GM23338 (cell line): ENCODE results near the gene KIF6. TPM values are rescaled to one million over a fixed set of nuclear protein-coding genes. Genes with fewer than 3 reads are reported as not detected.

Source experiments
- ATAC-seq: fragments of 200-7000 bp; cut with Tn5 transposase; 3 replicates; pipeline ENCODE4 v1.9.1; 2020
- DNase-seq: peaks from one replicate; pipeline ENCODE4 v3.0.0-alpha.2; 2015; ENCODE audit warnings: low spot score
- H2AFZ ChIP-seq: fragments of 200-600 bp; sonication (generic); 2 replicates; pipeline ENCODE4 v1.8.0; 2016; ENCODE audit warnings: antibody characterized with exemption, mild to moderate bottlenecking, moderate library complexity
- H3F3A ChIP-seq: fragments of 200-600 bp; sonication (generic); replicated peaks from 2 replicates; pipeline ENCODE4 v1.8.0; 2017; ENCODE audit warnings: antibody characterized with exemption, mixed run types, low read depth
- H3K27ac ChIP-seq: fragments of 200-600 bp; sonication (generic); 2 replicates; pipeline ENCODE4 v1.6.1; 2016; ENCODE audit warnings: low read depth
- H3K27me3 ChIP-seq: fragments of 200-600 bp; sonication (generic); 2 replicates; pipeline ENCODE4 v1.8.0; 2016; ENCODE audit warnings: mild to moderate bottlenecking, mixed run types, moderate library complexity; ENCODE audit not compliant: insufficient read depth
- H3K36me3 ChIP-seq: fragments of 200-600 bp; sonication (generic); 2 replicates; pipeline ENCODE4 v1.8.0; 2016; ENCODE audit warnings: mild to moderate bottlenecking; ENCODE audit not compliant: insufficient read depth
- H3K4me1 ChIP-seq: fragments of 200-600 bp; sonication (generic); 2 replicates; pipeline ENCODE4 v1.8.0; 2016; ENCODE audit warnings: mild to moderate bottlenecking, moderate library complexity; ENCODE audit not compliant: insufficient read depth
- H3K4me2 ChIP-seq: fragments of 200-600 bp; sonication (generic); 2 replicates; pipeline ENCODE4 v1.7.1; 2017; ENCODE audit warnings: mixed run types
- H3K4me3 ChIP-seq: fragments of 200-600 bp; sonication (generic); 2 replicates; pipeline ENCODE4 v1.6.1; 2016; ENCODE audit warnings: mixed run types
- H3K79me2 ChIP-seq: fragments of 200-600 bp; sonication (generic); replicated peaks from 2 replicates; pipeline ENCODE4 v1.8.0; 2017; ENCODE audit warnings: mild to moderate bottlenecking; ENCODE audit not compliant: insufficient read depth
- H3K9me2 ChIP-seq: fragments of 200-600 bp; sonication (generic); 2 replicates; pipeline ENCODE4 v1.8.0; 2017; ENCODE audit not compliant: insufficient read depth
- H4K20me1 ChIP-seq: fragments of 200-600 bp; sonication (generic); replicated peaks from 2 replicates; pipeline ENCODE4 v1.8.0; 2017; ENCODE audit warnings: mild to moderate bottlenecking; ENCODE audit not compliant: insufficient read depth
- H3K27ac Mint-ChIP-seq: 2 replicates; pipeline ENCODE4 v1.8.0; 2020; ENCODE audit warnings: inconsistent platforms, mild to moderate bottlenecking, moderate library complexity, mixed read lengths
- H3K27me3 Mint-ChIP-seq: 3 replicates; pipeline ENCODE4 v1.8.0; 2022; ENCODE audit warnings: low read depth, mild to moderate bottlenecking, moderate library complexity, mixed read lengths, inconsistent platforms; ENCODE audit not compliant: insufficient read depth, poor library complexity
- H3K36me3 Mint-ChIP-seq: 3 replicates; pipeline ENCODE4 v1.8.0; 2021; ENCODE audit warnings: low read depth, mild to moderate bottlenecking, inconsistent platforms, moderate library complexity, mixed read lengths
- H3K4me1 Mint-ChIP-seq: 3 replicates; pipeline ENCODE4 v1.8.0; 2020; ENCODE audit warnings: mild to moderate bottlenecking, inconsistent platforms, mixed read lengths
- H3K4me3 Mint-ChIP-seq: 3 replicates; pipeline ENCODE4 v1.8.0; 2021; ENCODE audit warnings: moderate library complexity, mild to moderate bottlenecking, inconsistent platforms, mixed read lengths
- H3K9me3 Mint-ChIP-seq: 3 replicates; pipeline ENCODE4 v1.8.0; 2020; ENCODE audit warnings: moderate library complexity, mild to moderate bottlenecking, inconsistent platforms, mixed read lengths
- CREB1 ChIP-seq: fragments of 250-450 bp; sonication (Bioruptor Pico); IDR thresholded peaks from 2 replicates; pipeline ENCODE4 v1.5.0; 2020; ENCODE audit warnings: low read depth, mild to moderate bottlenecking, moderate library complexity
- ETS1 ChIP-seq: IDR thresholded peaks from 2 replicates; pipeline ENCODE4 v1.6.1; 2016; ENCODE audit warnings: antibody characterized with exemption
- EZH2 ChIP-seq: fragments of 200-600 bp; sonication (generic); IDR thresholded peaks from one replicate; pipeline ENCODE4 v1.8.0; 2017; ENCODE audit warnings: antibody characterized with exemption, mild to moderate bottlenecking, low read depth; ENCODE audit not compliant: unreplicated experiment
- EZH2phosphoT487 ChIP-seq: fragments of 200-600 bp; sonication (generic); IDR thresholded peaks from one replicate; pipeline ENCODE4 v1.8.1; 2018; ENCODE audit warnings: antibody characterized with exemption; ENCODE audit not compliant: unreplicated experiment
- JUNB ChIP-seq: IDR thresholded peaks from one replicate; pipeline ENCODE4 v1.6.1; 2016; ENCODE audit warnings: antibody characterized with exemption; ENCODE audit not compliant: unreplicated experiment
- NANOG ChIP-seq: IDR thresholded peaks from 2 replicates; pipeline ENCODE4 v1.6.1; 2016; ENCODE audit warnings: antibody characterized with exemption, borderline replicate concordance
- POLR2AphosphoS5 ChIP-seq: IDR thresholded peaks from 2 replicates; pipeline ENCODE4 v1.6.1; 2016; ENCODE audit warnings: antibody characterized with exemption, low read depth
- STAT1 ChIP-seq: IDR thresholded peaks from one replicate; pipeline ENCODE4 v1.6.1; 2016; ENCODE audit warnings: antibody characterized with exemption; ENCODE audit not compliant: unreplicated experiment
- ZNF114 ChIP-seq: fragments of 250-450 bp; sonication (Bioruptor Pico); IDR thresholded peaks from 2 replicates; pipeline ENCODE4 v1.5.0; 2020; ENCODE audit warnings: mild to moderate bottlenecking, moderate library complexity
- ZNF331 ChIP-seq: fragments of 250-450 bp; sonication (Bioruptor Pico); IDR thresholded peaks from 2 replicates; pipeline ENCODE4 v1.5.0; 2020; ENCODE audit warnings: low read depth, mild to moderate bottlenecking, moderate library complexity
- ZNF462 ChIP-seq: fragments of 250-450 bp; sonication (Bioruptor Pico); IDR thresholded peaks from 2 replicates; pipeline ENCODE4 v1.5.0; 2020; ENCODE audit warnings: mild to moderate bottlenecking, moderate library complexity
- polyA plus RNA-seq: library from polyadenylated mRNA; unstranded; fragments of >200 nt; fragmentation: Nextera tagmentation; extraction: Ambion mirVana; gene quantifications from 2 replicates; pipeline ENCODE4 v1.2.1, GENCODE V29; 2016
- total RNA-seq: library from RNA; depleted of rRNA; stranded (reverse); fragments of >200 nt; shearing (Covaris generic); gene quantifications from 2 replicates; pipeline ENCODE4 v1.2.3, GENCODE V29; 2014
- TF ChIP-seq, protein P1 (sequence below): IDR thresholded peaks from one replicate; pipeline ENCODE4 v1.6.1; 2018; ENCODE audit warnings: antibody characterized with exemption; ENCODE audit not compliant: unreplicated experiment
- TF ChIP-seq, protein P2 (sequence below), 2 experiments: fragments of 200-600 bp in 1 of 2; sonication (generic) in 1 of 2; conservative IDR thresholded peaks; 2 replicates each; pipeline versions ENCODE4 v1.5.1 to v1.6.1; 2016 to 2017; ENCODE audit warnings: antibody characterized with exemption in 2 of 2, low read depth in 2 of 2, mild to moderate bottlenecking in 2 of 2, moderate library complexity in 1 of 2

The KIF6 gene
- total and polyA plus RNA-seq, 2 experiments from 2014 or later, result 0.87 to 1.7 TPM

DNA sequence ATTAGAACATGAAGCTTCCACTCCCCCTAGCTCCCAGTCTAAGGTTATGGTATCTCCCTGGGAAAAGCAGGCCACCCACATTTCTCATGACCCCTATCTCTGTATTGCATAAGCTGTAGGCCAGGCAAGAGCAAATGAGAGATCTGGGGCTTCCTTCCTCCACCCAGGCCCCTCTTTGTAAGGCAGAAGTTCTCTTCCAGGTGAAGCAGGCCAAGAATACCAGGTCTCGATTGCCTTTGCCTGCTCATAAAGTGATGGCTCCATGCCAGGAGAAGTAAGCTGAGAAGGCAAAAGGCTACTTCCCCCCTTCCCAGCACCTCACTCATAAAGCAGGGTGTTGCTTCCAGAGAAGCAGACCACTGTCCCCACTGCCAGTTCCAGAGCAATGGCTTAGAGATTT is 258.6 kb downstream of the KIF6 start:
- Histone ChIP-seq H3F3A (no peaks in the 10 kb centered on the region), H3K4me3 (no peak overlapping the region), H3K4me2 (no peak overlapping the region), H3K27me3 (no peaks in the 10 kb centered on the region), H3K9me2 (peaks cover 5% of the 10 kb centered on the region), H4K20me1 (no peaks in the 10 kb centered on the region), H2AFZ (no peak overlapping the region), H3K36me3 (no peaks in the 10 kb centered on the region), H3K79me2 (no peaks in the 10 kb centered on the region), H3K4me1 (no peaks in the 10 kb centered on the region), H3K27ac (no peak overlapping the region)
- ATAC-seq (no peak), DNase-seq (no peak)
- TF ChIP-seq, protein P1, sequence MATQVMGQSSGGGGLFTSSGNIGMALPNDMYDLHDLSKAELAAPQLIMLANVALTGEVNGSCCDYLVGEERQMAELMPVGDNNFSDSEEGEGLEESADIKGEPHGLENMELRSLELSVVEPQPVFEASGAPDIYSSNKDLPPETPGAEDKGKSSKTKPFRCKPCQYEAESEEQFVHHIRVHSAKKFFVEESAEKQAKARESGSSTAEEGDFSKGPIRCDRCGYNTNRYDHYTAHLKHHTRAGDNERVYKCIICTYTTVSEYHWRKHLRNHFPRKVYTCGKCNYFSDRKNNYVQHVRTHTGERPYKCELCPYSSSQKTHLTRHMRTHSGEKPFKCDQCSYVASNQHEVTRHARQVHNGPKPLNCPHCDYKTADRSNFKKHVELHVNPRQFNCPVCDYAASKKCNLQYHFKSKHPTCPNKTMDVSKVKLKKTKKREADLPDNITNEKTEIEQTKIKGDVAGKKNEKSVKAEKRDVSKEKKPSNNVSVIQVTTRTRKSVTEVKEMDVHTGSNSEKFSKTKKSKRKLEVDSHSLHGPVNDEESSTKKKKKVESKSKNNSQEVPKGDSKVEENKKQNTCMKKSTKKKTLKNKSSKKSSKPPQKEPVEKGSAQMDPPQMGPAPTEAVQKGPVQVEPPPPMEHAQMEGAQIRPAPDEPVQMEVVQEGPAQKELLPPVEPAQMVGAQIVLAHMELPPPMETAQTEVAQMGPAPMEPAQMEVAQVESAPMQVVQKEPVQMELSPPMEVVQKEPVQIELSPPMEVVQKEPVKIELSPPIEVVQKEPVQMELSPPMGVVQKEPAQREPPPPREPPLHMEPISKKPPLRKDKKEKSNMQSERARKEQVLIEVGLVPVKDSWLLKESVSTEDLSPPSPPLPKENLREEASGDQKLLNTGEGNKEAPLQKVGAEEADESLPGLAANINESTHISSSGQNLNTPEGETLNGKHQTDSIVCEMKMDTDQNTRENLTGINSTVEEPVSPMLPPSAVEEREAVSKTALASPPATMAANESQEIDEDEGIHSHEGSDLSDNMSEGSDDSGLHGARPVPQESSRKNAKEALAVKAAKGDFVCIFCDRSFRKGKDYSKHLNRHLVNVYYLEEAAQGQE, result no peak
- TF ChIP-seq POLR2AphosphoS5 (no peak), CREB1 (CRISPR knock-in tag) (no peak), ZNF331 (CRISPR knock-in tag) (no peak), ZNF114 (CRISPR knock-in tag) (no peak), ETS1 (no peak), EZH2 (no peak), NANOG (no peak), ZNF462 (CRISPR knock-in tag) (no peak), EZH2phosphoT487 (no peak), JUNB (no peak), STAT1 (no peak)
- TF ChIP-seq, protein P2, sequence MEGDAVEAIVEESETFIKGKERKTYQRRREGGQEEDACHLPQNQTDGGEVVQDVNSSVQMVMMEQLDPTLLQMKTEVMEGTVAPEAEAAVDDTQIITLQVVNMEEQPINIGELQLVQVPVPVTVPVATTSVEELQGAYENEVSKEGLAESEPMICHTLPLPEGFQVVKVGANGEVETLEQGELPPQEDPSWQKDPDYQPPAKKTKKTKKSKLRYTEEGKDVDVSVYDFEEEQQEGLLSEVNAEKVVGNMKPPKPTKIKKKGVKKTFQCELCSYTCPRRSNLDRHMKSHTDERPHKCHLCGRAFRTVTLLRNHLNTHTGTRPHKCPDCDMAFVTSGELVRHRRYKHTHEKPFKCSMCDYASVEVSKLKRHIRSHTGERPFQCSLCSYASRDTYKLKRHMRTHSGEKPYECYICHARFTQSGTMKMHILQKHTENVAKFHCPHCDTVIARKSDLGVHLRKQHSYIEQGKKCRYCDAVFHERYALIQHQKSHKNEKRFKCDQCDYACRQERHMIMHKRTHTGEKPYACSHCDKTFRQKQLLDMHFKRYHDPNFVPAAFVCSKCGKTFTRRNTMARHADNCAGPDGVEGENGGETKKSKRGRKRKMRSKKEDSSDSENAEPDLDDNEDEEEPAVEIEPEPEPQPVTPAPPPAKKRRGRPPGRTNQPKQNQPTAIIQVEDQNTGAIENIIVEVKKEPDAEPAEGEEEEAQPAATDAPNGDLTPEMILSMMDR (conservative IDR thresholded peaks at IDR 0.05; ENCODE audit: low read depth in 2 of 2), result no peak
- Mint-ChIP-seq H3K4me1 (no peaks in the 10 kb centered on the region), H3K4me3 (no peak overlapping the region), H3K36me3 (no peaks in the 10 kb centered on the region), H3K27me3 (peaks cover 2% of the 10 kb centered on the region), H3K27ac (no peak overlapping the region), H3K9me3 (no peaks in the 10 kb centered on the region; the same call in 2 of the 3 replicates)
